GM18502 (cell line): ENCODE measurements around the gene PTGDR.

ENCODE experiments used
- ATAC-seq: cut with Tn5 transposase; IDR thresholded peaks from one replicate; pipeline ENCODE4 v1.9.1; 2021; ENCODE audit warnings: mild to moderate bottlenecking; ENCODE audit not compliant: unreplicated experiment, poor library complexity

PTGDR gene

GRCh38 chr14:52267501-52268278 is at the start of gene PTGDR:
TSS of gene PTGDR (plus strand) at chr14:52267698. CDS start at chr14:52267815, 117 bp downstream.
- ATAC-seq: no peak

- no peak for ATAC-seq
Observed at GRCh38 chr14:52219488-52220084, 47.9 kb upstream of the PTGDR start.

GRCh38 chr14:52220924-52221811 is 46.3 kb upstream of the PTGDR start:
- no peak for ATAC-seq

DNA sequence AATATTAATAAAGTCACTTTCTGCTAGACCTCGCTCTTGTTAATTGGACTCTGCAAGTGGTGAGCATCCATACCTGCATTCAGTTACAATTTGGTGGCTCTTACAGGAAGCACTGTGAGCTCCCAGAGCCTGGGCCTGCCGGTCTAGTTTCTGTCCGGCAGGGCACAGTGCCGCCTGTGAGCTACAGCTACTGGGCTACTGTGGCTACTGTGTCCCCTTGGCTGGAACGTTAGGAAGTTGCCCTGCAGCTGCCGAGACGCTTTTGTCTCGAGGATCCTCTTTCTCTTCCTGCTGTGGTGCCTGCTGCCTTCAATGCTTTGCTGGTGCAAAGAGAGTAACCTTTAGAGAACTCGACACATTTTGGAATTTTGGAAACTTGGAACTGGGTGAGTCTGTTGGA is 44.6 kb upstream of the PTGDR start:
- ATAC-seq: no peak

- no peak for ATAC-seq
Observed at GRCh38 chr14:52227619-52228222, 39.8 kb upstream of the PTGDR start.

DNA sequence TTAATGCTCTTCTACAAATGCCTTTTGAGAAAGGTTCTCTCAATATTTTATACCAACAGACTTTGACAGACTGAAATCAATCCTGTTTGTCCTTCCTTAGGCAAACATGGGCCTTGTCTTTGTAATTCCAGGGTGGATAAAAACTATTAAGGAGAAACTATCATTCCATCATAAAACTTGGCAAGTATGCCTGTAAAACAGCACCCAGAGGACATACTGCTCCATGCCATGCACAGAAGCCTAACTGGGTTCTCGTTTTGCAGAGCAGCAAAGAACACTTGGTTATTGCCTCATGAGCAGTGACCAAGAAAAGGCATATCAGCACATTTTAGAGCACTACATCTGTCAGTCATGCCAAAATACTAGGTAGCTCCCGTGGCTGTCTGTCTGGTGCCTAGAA is 33.8 kb upstream of the PTGDR start:
- no peak for ATAC-seq

GRCh38 chr14:52235434-52235833 is 32.1 kb upstream of the PTGDR start:
- ATAC-seq: no peak

DNA sequence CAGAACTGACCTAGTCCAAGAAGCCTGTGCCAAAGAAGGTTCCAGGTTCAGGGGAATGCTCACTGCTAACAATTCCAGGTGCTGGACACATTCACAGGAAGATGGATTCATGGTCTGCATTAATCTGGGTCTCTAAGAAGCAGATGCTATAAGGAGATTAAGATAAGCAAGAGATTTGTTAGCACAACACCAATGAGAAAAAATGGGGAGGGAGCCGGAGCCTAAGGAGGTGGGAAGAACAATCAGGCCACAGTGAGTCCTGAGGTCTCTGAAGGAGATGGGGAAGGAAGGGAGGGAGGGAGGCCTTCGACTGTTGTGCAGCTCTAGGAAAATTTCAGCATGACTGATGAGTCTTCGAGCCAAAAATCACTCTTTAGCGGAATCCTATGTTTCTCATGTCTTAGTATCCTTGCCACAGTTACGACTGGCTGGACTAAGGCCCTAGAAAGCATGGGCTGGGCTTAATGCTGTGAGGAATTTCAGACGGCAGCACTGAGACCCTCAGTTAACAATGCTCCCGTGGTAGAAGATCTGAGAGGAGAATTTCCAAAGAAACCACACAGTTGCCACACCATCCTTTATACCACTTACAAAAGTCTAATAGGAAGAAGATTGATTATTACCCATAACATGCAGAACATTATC is 31.5 kb upstream of the PTGDR start:
- no peak for ATAC-seq

DNA sequence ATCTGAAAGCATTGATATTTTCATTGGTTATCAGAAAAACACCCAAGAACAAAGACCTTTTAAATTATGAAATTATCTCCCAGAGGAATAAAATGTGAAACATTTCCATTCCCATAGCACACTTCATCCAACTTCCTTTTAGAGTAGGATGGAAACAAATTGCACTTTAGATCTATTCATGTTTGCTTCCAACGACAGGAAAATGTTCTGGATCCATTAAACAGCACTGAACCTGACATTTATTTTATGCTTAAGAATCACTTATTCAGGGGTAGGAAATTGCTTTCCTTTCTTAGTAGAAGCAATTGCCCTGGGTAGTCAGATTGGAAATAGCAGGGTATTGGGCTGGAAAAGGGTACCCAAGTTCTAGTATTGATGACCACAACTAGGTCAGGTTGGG is 28.8 kb upstream of the PTGDR start:
- ATAC-seq: no peak

DNA sequence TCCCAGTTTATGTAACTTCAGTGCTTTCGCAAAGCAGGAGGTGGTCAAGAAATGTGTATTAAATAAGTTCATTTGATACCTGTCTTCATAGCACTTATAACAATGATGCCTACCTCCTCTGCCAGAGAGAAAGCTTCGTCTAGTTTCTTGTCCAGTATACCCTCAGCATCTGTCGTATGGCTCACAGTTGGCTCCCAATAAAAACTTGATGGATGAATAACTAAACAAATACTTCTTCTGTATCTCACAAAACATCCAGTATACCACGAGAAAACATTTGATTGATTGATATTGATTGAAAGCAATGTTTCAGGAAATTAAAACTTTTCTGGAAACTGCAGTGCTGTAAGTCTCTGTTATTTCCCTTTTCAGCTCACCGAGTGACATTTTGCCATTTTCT is 26.9 kb upstream of the PTGDR start:
- ATAC-seq: no peak

- no peak for ATAC-seq
Observed at GRCh38 chr14:52241087-52241793, 26.3 kb upstream of the PTGDR start.

- peak; percentile 93 for ATAC-seq
Observed at GRCh38 chr14:52244328-52244727, 23.2 kb upstream of the PTGDR start.

DNA sequence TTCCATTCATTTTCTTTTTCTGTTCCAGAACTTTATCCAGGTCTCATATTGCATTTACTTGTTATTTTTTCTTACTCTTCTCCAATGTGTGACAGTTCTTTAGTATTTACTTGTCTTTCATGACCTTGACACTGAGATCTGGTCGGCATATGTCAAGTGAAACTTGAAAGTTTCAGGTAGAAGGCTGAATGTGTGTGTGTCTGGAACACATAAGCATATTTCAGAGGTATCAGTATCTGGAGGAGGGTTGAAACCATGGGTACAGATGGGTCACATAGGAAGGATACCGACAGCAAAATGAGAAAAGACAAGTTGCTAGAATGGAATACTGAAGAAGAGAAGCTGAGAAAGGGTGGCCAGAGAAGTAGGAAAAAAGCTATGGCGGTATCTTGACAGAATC is 22.5 kb upstream of the PTGDR start:
- ATAC-seq: peak; percentile 53

GRCh38 chr14:52248057-52248456 is 19.4 kb upstream of the PTGDR start:
- ATAC-seq: no peak

DNA sequence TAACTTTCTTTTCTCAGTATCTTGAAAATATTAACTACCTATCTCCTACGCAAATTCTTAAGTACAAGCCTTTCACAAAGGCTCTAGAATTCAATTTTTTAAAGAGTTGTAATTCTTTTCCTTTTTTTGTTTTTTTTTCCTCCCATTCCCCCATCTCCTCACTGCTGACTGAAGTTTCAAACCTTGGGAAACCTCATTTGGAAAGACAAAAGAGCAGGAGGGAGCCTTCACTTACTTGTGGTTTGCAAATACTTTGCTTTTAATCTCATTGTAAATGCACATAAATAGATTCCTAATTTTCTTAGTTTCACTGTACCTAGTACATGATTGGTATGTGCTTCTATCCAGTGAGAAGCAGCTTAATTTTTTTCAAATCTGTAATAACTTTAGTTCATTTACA is 15.8 kb upstream of the PTGDR start:
- no peak for ATAC-seq

DNA sequence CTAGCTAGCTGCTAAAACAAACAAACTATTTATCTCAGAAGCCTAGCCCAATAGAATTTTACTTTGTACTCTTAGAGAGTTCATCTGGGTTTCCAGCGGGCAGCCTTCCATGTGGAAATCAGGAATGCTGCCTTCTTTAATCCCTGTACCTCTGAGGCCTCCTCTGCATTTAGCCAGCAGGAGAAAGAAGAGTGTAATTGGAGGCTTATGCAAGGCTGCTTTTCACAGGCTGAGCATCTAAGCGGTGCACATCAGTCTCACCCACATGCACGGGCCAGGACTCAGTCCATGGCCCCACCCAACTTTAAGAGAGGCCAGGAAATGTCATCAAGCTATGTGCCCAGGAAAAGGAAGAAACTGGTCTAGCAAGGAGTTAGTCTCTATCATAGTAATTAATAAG is 14.0 kb upstream of the PTGDR start:
- no peak for ATAC-seq

GRCh38 chr14:52254086-52254485 is 13.4 kb upstream of the PTGDR start:
- ATAC-seq: no peak

DNA sequence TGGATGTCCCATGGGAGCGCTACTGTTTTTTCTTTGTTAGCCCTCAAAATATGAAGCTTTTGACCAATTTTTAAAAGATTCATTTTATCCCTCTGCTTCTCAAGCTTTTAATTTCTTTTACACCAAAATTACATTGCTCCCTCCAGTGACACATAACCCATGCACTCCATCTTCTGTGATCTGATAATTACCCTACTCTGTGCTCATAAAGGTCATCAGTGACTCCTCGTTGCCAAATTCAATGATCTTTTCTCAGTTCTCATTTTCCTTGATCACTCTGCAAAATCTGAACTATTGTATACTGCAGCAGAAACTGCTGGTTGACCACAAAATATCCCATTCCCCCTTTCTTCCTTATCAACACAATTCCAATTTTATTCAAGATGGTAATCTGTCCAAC is 8.7 kb upstream of the PTGDR start:
- no peak for ATAC-seq

- no peak for ATAC-seq
Observed at GRCh38 chr14:52259434-52259833, 8.1 kb upstream of the PTGDR start.

GRCh38 chr14:52262600-52262999 is 4.9 kb upstream of the PTGDR start:
- no peak for ATAC-seq
